HG03571 (cell line): Measurements from ENCODE around the gene LCLAT1.
"Not testable (repeated sequence)": the region's sequence is repeated elsewhere in the genome, so short reads cannot be mapped to it uniquely, and the experiment has no call there.

Source experiments
- ATAC-seq: cut with Tn5 transposase; IDR thresholded peaks from one replicate; pipeline ENCODE4 v1.9.1; 2021; ENCODE audit not compliant: unreplicated experiment

LCLAT1 gene

DNA sequence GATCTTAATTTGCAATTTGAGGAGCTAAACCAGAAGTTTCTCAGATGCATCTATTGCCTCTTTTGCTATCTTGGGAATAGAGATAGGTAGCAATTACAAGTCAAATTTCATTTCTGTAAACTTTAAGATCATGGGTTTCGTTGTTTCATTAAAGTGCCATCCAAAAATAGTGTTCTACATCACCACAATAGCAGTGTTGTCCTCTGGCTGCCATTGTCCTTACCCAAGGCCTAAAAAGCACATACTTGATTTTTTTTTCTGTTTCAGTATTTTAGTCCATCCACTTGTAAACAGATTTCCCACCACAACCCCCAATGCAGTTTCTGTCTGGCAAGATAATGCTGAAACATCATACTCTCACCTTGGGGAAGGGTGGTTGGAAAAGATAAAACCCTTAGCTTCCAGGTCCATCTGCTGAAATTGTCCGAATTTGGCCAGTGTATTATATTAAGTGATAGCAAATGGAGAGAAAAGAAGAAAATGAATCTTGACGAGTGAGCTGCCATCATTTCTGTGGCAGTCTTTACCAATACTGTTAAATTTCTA is 136.2 kb downstream of the LCLAT1 start:
- ATAC-seq = no peak

DNA sequence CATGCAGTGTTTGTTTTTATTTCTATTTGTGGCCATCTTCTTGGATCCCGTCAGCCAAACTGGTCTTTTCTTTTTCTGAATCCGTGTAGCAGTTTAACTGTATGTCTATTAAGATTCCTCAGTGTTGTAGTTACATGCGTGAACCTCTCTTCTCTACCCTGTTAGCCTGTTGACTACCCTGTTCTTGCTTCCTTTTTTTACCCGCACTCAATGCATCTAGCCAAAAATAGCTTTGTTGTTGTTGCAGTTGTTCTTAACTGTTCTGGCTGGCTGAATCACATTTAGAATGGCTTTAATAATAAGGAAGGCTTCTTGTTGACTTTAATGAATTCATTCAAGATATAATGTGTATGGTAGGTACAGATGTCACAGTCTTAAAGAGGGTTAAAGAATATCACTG is 137.1 kb downstream of the LCLAT1 start:
- no peak for ATAC-seq

DNA sequence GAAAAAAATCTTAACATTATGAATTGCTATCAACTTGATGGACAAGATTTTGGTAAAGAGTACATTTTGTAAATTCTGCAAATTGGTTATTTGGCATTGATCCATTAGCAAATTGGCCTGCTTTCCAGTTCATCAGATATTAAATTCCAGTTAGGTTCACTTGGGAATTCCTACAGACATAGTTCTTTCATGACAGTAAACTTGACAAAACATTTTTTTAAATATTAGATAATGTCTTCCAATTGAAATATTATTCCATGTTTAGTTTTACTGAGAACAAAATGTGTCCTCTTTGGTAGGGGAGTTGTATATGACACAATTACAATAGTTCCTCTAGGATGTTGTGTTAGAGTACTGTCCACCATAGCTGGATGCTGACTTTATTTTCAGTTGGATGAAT is 141.9 kb downstream of the LCLAT1 start:
- no peak for ATAC-seq

DNA sequence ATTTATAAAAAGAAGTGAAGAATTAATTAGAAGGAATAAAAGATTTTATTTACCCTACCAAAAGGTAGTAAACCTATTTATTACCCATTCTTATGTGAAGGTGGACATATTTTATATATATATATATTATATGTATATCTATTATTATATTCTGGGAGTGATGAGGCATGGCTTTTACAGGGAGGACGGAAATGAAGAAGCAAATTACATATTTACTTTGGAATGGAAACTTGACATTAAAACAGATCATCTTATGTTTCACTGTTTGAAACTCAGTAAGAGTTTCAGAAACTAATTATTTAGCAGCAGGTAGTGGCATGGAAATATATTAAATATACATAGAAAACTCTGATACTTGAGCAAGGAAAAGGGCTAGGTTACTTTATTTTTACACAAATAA is 143.4 kb downstream of the LCLAT1 start:
- ATAC-seq = no peak

DNA sequence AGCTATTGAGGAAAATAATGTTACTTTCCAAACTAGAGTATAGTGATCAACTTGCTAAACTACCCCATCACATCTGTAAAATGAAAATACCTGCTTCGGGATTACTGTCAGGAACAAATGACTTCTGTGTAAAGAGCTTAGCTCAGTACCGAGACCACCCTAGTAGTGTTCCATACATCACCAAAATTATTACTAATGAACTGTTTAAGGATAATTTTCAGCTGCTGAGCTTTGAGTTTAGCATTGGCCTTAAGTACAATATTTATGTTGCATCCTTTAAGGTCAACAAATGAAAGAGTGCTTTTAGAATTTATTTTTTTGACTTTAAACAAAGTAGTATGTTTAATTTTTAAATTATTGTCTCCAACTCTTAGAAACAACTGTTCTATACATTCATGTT is 144.1 kb downstream of the LCLAT1 start:
- ATAC-seq = no peak

DNA sequence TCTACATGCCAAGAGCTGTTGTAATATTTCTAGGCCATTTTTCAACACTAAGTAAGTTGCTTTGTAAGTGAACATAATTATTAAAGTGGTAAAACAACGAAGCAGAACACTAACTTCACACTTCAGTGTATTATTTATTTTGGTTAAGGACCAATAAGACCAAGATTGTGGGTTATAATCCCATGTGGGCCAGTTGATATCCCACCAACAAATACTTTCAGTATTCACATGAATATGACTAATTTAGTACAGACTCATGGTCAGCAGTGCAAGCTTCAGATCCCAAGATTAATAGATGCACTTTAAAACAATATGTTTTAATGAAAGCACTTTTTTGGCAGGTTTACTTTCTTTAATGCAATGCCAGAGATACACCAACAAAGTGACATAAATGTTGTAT is 154.3 kb downstream of the LCLAT1 start:
- ATAC-seq = no peak

DNA sequence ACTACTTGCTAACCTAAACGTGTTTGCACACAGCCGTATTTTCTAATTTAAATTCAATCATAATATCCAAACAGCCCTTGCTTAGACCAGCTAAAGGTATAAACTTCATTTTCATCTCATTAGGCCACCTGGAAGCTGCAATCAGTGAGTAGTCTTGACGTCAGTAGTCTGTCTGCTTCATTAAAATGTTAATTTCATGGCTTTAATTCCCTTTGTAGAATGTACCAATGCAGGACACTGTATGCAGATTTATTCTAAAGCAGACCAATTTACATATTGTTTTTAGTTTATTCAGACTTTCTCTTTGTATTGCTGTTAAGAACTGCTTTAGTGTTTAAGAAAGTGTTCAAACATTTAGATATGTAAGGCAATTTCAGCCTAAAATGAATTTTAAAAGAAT is 158.2 kb downstream of the LCLAT1 start:
- no peak for ATAC-seq

DNA sequence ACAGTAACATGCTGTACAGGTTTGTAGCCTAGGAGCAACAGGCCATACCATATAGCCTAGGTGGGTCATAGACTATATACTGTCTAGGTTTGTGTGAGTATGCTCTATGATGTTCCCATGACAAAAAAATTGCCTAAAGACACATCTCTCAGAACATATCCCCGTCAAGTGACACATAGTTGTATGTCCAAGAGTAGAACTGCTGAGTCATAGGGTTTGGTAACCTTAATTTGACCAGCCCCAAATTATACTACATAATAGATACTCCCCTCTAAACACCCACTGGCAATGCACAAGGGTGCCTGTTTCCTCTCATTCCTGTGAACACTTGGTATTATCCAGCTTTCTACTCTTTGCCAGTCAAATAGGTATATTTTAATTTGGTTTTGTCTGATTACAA is 161.6 kb downstream of the LCLAT1 start:
- ATAC-seq = no peak

DNA sequence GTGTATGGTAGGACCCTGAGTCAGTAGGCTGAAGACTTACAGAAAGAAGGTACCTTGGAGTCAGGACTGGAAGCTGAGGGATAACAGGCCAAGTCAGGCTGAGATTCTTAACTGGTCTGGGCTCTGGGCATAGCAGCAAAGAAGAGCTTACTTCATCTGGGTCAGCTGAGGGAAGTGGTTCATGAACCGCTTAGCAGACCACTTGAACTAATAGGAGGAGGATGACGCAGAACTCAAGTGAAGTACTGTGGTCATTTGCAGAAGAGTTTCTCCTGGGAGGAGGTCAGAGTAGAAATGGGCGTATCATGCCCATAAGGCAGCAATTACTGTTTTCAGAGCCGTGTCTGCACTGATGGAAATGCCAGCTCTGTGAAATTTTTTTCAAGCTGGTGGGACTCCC is 164.5 kb downstream of the LCLAT1 start:
- no peak for ATAC-seq

DNA sequence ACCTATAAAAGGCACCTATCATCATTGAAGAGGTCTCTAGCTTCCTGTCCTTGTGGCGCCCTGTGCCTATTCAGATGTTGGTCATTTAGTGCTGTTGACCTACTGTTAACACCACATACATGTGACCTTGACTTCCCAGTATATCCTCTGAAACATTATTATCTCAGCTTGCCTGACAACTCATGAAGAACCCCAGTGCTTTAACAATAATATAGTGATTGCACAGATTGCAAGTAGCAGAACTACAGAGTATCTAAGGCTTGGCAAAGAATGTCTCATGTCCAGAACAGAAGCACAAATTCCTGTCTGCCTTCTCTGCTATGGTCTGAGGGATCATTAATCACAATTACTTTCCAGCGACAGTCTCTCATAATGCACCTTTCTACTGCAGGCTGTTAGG is 165.3 kb downstream of the LCLAT1 start:
- ATAC-seq = no peak

DNA sequence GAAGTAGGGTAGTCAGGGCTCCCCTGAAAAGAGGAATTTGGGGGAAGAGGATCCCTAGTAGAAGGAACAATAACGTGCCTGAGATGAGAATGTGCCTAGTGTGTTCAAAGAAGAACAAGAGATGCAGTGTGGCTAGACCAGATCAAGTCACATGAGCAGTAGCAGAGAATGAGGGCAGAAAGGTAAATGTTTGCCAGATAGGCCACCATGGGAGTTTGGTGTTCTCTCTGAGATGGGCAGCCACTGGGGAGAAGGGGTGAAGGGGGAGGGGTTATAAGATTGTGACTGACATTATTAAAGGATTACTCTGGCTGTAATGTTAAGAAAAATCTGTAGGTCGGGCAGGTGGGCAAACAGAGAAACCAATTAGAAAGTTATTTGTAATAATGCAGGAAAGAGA is 166.0 kb downstream of the LCLAT1 start:
- ATAC-seq = no peak

DNA sequence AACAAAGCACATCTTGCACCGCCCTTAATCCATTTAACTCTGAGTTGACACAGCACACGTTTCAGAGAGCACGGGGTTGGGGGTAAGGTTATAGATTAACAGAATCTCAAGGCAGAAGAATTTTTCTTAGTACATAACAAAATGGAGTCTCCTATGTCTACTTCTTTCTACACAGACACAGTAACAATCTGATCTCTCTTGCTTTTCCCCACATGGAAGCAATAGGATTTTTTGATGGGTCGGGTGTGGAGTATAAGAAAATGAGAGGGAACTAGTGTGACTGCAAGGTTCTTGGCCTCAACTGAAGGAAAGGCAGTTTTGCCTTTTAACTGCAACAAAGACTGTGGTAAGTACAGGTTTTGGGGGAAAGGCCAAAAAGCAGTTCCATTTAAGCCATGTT is 167.2 kb downstream of the LCLAT1 start:
- ATAC-seq = not testable (repeated sequence)

DNA sequence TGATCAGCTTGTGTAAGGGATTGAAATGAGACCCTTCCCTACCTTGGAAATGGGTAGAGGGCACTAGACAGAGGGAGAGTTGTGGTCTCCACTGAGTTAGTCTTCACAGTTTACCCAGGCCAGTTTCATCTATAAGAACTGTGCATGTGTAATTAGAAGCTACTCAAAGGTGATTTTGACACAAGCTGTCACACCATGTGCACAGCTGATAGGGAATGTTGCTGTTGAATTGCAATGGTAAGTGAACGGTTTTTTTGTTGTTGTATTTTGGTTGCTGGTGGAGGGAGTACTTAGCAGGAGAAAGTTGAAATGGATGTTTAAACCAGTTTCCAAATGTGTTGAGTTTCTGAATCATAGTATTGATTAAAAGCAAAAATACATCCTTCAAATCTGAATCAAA is 168.9 kb downstream of the LCLAT1 start:
- no peak for ATAC-seq

DNA sequence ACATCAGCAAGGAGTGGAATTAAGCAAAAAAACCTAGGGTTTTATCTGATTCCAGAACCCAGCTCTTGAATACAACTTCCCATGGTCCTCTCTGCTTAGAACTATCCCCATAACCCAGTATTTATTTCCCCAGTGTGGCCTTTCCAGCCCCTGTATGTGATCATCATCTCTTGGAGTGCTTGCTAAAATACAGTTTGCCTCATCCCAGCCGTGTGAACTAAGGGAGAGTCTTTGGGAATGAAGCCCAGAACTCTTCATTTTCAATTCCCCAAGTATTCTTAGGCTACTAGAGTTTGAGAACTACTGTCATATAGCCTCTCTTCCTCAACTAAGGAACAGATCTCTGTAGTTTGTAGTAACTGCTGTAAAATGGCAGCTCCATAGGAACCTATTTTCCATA is 173.1 kb downstream of the LCLAT1 start:
- no peak for ATAC-seq

DNA sequence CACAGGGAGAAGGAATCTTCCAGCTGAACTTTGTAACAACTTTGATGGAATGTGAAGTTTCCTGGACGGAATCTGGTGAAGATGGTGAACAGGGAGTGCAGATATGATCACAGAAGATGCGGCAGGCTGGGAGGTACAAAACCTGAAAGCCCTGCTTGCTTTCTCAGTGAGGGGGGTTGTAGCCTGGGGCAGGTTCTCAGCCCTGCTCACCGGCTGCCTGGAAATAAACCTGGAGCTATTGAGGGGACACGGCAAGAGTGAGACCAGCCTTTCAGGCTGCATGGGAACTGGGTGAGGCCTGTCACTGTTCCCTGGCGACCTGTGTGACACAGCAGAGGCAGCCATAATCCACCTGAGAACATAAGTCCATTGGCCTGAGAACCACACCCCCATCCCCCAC is 174.8 kb downstream of the LCLAT1 start:
- no peak for ATAC-seq

DNA sequence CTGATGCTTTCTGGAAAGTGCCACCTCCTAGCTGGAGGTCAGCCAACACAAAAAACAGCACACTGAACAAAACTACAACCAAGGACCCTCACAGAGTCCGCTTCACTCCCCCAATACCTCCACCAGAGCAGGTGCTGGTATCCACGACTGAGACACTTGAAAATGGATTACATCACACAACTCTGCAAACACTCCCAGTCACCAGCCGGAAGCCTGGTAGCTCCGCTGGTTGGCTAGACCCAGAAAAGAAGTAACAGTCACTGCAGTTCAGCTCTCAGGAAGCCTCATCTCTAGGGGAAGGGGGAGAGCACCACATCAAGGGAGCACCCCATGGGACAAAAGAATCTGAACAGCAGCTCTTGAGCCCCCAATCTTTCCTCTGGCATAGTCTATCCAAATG is 175.4 kb downstream of the LCLAT1 start:
- ATAC-seq = no peak

DNA sequence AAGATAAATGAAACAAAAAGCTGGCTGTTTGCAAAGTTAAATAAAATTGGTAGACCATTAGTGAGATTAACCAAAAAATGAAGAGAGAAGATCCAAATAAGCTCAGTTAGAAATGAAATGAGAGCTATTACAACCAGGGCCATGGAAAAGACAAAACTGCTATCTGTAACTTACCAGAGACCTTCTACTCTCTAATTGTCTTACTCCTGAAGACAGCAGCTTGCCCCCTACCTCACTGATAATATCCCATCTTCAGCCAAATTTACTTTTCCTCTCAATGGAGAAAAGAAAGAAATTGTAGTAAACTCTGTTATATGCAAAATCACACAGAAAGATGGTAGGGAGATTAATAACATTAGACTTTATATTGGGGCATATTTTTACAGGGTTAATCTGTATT is 178.2 kb downstream of the LCLAT1 start:
- no peak for ATAC-seq

DNA sequence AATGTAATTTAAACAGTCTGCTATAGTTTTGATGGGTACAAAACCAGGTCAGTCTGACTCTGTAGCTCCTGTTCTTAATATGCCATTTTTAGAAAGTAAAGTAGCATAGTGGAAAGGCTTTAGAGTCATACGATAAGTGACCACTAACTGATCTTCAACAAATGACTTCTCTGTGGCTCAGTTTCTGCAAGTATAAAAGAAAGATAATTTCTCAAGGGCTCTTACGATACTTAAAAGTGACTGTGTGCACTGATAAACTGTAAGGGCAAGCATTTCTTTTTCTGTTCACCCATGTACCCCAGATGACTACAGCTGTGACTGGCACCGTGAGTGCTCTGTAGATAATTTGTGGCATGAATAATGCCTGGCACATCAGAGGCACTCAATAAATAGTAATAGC is 178.7 kb downstream of the LCLAT1 start:
- ATAC-seq = no peak

DNA sequence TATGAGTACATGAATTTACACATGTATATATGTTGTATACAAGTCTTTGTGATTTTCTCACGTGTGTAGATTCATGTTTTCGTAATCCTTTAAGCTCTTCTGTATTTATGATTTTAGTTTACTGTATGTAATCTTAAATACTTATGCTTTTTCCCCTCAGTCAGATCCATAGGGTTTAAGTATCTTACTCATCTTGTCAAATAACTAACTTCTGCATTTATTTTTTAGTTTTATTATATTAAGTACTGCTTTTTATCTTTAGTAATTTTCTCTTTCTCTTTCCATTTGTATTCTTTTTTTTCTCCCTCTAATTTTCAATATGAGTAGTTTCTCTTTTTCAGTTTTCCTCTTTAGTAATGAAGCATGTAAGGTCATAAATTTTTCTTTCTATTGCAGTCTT is 179.4 kb downstream of the LCLAT1 start:
- no peak for ATAC-seq

DNA sequence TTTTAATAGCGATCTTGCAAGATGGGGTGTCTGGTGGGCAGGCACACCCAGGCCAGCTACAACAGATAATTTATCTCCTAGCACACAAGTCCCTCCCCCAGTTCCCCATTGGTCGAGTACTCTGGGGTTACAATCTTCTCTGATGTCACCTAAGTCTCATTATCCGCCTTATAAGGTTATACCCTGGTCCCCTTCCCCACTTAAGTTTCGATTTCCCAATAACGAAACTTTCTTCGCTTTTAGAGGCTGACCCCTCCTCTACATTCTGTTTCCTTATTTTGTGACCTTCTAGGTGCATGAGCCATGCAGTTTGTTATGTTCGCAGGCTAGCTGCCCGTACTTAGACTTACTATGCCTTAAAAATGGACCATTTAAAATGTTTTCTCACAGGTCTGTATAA is 180.1 kb downstream of the LCLAT1 start:
- no peak for ATAC-seq

DNA sequence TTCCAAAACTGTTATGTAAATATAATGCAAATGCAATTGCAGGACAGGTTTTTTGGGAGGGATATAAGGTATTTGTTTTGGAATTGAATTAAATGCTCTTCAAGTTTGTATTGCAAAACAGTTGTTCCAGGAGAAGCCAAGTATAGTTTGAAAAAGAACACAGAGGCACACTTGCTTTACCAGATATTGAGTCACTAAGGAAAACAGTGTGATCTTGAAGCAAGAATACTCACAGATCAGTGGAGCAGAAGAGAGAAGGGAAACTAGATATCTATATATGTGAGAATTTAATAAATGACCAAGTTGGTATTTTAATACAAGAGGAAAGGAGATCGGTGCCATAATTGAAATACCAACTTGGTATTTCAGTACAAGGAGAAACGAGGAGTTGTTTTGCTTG is 181.3 kb downstream of the LCLAT1 start:
- no peak for ATAC-seq

DNA sequence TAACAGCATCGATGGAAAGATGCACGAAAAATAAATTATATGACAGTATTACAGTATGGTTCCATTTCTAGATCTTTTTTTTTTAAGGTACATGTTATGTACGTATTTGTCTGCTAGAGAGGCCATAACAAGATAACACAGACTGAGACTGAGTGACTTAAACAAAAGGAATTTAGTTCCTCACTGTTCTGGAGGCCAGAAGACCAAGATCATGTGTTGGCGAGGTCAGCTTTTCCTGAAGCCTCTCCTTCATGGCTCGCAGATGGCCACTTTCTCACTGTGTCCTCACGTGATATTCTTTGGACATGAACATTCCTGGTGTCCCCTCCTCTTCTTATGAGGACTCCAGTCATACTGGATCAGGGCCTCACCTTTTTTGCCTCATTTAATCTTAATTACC is 182.8 kb downstream of the LCLAT1 start:
- ATAC-seq = no peak

DNA sequence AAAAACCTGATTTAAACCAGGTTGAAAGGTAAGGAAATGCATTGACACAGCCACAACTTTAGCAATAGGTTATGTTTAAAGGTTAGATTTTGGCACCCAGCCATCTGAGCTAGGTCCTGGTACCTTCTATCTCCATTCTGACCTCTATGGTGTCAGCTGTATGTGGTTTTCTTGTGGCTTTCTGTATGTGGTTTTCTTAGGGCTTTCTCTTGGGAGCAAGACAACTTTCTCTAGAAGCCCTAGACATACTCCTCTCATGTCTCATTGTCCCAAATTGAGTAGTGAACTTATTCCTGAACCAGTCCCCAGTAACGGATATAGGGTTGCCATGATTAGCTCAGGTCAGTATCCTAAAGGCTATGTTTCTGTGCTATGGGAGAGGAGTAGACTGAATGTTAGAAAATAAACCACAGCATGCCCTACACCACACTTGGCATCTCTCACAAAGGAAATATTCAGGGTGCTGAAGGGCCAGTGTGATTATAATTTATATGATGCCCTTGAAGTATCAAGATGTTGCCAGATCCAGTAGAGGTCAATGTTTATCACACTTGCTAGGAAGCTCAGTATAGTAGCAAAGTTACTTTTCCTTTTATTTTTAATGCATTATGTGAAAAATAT is 184.1 kb downstream of the LCLAT1 start:
- peak; percentile 70 for ATAC-seq
